ENCODE results near the gene THADA.

THADA gene

GRCh38 chr2:43474273-43474672 is 121.6 kb downstream of the THADA start:
- TF ChIP-seq CTCF (IDR thresholded peaks at IDR 0.05; ENCODE audit: control insufficient read depth, insufficient read depth, low read depth, low read length, missing control alignments), result no peak
- H3K4me3 ChIP-seq (ENCODE audit: control insufficient read depth, low read depth, low read length), result no peak overlapping the region
- DNase-seq (ENCODE audit: low read depth), result no peak

GRCh38 chr2:43473767-43474166 is 122.1 kb downstream of the THADA start:
- H3K4me3 ChIP-seq (ENCODE audit: control insufficient read depth, low read depth, low read length), result no peak overlapping the region
- no peak for TF ChIP-seq CTCF (IDR thresholded peaks at IDR 0.05; ENCODE audit: control insufficient read depth, insufficient read depth, low read depth, low read length, missing control alignments)
- no peak for DNase-seq (ENCODE audit: low read depth)

- no peak for DNase-seq (ENCODE audit: low read depth)
- TF ChIP-seq CTCF (IDR thresholded peaks at IDR 0.05; ENCODE audit: control insufficient read depth, insufficient read depth, low read depth, low read length, missing control alignments), result no peak
- no peak overlapping the region for H3K4me3 ChIP-seq (ENCODE audit: control insufficient read depth, low read depth, low read length)
Measured at GRCh38 chr2:43472527-43473194, 123.2 kb downstream of the THADA start.

GRCh38 chr2:43469713-43470112 is 126.1 kb downstream of the THADA start:
- H3K4me3 ChIP-seq (ENCODE audit: control insufficient read depth, low read depth, low read length), result no peak overlapping the region
- no peak for TF ChIP-seq CTCF (IDR thresholded peaks at IDR 0.05; ENCODE audit: control insufficient read depth, insufficient read depth, low read depth, low read length, missing control alignments)
- no peak for DNase-seq (ENCODE audit: low read depth)

GRCh38 chr2:43469094-43469493 is 126.7 kb downstream of the THADA start:
- TF ChIP-seq CTCF (IDR thresholded peaks at IDR 0.05; ENCODE audit: control insufficient read depth, insufficient read depth, low read depth, low read length, missing control alignments), result no peak
- DNase-seq (ENCODE audit: low read depth), result no peak
- no peak overlapping the region for H3K4me3 ChIP-seq (ENCODE audit: control insufficient read depth, low read depth, low read length)

- DNase-seq (ENCODE audit: low read depth), result no peak
- H3K4me3 ChIP-seq (ENCODE audit: control insufficient read depth, low read depth, low read length), result no peak overlapping the region
- no peak for TF ChIP-seq CTCF (IDR thresholded peaks at IDR 0.05; ENCODE audit: control insufficient read depth, insufficient read depth, low read depth, low read length, missing control alignments)
Measured at GRCh38 chr2:43467891-43468290, 127.9 kb downstream of the THADA start.

Measured in AG09309 (cell line).